HuH-7 (cell line): ENCODE data around the gene OCA2.

Experiments used
- DNase-seq: peaks from one replicate; pipeline ENCODE4 v3.0.0; 2011; ENCODE audit warnings: low spot score

Gene OCA2

GRCh38 chr15:27808182-27808581 lies 290.9 kb downstream of the OCA2 start:
- no peak for DNase-seq

DNA sequence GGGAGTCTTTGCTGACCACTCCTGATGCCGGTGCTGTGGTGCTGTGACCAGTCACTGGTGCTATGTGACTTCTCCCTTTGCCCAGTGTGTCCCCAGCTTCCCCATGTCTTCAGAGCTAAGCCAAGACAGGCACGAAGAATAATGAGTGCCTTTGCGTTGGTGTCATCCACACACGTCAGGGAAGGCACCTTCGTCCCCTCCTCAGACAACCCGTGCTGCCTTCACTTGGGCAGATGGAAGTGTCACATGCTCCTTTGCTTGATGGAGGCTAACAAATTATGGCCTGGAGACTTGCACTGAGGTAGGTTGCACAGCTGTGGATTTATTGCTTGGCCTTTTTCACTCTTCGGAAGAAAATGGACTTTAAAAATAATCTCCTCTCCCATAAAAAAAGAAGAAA lies 291.8 kb downstream of the OCA2 start:
- no peak for DNase-seq

- no peak for DNase-seq
Measured at GRCh38 chr15:27806396-27806795, 292.7 kb downstream of the OCA2 start.

GRCh38 chr15:27805261-27806220 lies 293.6 kb downstream of the OCA2 start:
- no peak for DNase-seq

- no peak for DNase-seq
Measured at GRCh38 chr15:27804569-27805260, 294.4 kb downstream of the OCA2 start.

DNA sequence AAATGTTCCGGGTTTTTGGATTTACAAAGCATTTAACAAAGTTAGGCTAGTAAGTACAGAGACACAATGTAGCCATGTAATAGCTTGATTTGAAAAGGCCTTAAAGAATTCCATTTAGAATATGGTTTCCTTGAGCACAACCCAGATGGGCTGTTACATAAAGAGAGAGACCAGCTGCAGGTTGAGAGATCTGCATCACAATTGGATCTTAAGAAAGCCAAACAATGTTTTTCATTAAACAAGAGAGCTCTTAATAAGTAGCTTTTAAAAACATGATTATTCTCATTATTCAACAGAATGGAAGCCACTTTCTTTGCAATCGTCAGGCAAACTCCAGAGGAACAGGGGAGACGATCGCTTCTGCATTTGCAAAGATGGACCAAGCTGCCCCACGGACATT lies 300.3 kb downstream of the OCA2 start:
- no peak for DNase-seq

GRCh38 chr15:27797765-27798164 lies 301.4 kb downstream of the OCA2 start:
- DNase-seq = no peak

DNA sequence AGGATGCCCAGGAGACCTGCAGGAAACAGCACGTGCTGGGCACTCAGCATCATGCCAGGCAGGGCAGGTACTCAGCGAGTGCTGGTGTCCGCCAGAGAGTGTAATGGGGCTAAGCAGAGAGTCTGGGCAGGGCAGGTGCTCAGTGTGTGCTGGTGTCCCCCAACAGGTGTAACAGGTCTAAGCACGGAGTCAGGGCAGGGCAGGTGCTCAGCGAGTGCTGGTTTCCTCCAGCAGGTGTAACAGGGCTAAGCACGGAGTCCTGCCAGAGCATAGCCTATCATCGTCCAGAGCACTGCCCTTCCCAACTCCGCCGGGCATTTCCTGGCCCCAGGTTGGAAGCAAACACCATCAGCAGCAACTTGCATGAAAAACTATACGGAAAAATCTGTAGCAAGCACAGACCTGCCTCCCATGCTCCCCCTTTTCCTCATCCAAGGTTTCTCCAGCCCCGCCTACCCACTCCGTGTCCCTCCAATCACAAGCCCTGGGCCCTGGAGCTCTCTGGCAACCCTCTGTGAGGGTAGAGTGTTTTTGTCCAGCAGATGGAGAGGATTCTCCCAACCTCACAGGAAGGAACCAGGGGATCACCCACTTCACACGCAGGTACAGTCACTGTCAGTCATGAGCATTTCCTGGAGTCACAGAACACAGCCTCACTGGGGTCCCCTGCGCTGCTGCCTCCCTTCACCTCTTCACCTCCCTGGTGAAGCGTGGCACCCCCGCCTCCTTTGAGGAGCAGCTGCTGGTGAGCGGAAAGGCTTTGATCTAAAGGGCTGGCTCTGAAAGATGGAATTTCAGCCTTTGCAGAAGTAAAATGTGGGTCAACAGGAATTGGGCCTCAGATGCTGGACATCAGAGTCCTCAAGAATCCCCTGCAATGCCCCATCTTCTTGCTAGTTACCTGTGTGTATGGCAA lies 302.5 kb downstream of the OCA2 start:
- DNase-seq = no peak

DNA sequence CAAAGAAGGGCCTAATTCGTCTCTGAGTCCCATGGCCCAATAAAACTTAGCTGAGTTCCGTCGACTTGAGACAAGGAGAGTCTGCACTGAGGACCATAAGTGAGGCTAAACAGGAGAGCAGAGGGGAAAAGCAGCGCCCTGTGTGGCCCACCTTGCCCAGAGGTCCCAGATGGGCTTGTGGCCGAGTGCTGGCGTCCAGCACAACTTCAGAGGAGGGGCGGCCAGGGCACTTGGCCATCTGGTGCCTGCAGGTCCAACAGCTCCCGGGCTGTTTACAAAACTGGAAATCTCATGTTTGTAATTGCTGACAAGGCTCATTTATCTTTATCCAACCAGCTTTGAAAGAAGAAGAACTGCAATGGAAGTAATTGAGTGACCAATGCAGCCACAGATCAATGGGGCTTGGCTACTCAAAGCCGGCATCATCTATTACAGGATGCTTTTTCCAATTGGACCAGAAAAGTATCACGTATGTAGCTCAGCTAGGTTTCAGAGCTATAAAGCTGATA lies 306.3 kb downstream of the OCA2 start:
- no peak for DNase-seq

DNA sequence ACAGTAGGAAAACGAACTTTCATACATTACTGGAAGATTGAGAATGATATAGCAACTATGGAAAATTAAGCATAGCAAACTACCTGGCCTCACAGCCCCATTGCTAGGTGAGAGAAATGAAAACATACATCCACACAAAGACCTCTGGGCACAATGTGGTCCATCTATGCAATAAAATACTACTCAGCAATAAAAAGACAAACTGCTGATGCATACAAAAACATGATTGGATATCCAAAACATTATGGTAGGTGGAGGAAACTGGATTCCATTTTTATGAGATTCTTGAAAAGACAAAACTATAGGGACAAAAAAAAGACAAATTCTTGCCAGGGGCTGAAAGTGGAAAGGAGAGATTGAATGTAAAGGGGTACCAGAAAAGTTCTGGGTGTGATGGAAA lies 308.8 kb downstream of the OCA2 start:
- DNase-seq = no peak

- DNase-seq = no peak
Measured at GRCh38 chr15:27787931-27788330, 311.2 kb downstream of the OCA2 start.

DNA sequence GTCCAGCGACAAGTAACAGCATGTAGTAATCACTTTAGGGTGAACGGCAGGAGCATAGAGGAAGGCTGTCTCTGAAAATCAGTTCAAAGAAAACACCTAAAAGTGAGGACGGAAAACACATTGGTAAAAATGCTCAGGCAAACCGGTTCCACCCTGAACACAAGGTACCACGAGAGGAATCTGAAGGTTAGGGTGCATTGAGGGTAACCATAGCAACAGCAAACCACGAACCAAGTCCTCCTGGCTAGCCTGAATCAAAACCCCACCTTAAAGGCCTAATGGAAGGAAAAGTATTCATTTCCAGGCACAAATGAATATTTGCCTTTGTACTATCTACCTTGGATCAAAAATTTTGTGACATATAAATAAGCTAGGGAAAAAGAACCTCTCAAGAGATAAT lies 315.0 kb downstream of the OCA2 start:
- no peak for DNase-seq

- no peak for DNase-seq
Measured at GRCh38 chr15:27783678-27784077, 315.4 kb downstream of the OCA2 start.

DNA sequence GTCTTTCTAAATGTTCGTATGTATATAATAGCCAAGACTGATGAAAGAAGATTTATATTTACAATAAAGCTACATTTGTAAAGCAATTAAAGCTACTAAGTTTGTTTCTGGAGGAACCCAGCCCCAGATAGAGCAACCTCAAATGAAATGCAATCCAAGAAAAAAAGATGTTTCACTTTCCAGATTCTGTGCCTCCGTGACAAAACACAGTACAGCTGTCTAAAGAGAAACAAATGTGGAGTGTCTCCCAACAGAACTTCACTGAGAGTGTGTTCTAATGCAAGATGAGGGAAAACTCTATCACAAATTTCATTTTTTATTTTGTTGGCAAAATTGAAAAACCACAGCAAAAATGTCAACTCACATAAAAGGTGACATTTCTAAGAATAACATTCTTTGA lies 317.0 kb downstream of the OCA2 start:
- no peak for DNase-seq

- no peak for DNase-seq
Measured at GRCh38 chr15:27776501-27776900, 322.6 kb downstream of the OCA2 start.

DNA sequence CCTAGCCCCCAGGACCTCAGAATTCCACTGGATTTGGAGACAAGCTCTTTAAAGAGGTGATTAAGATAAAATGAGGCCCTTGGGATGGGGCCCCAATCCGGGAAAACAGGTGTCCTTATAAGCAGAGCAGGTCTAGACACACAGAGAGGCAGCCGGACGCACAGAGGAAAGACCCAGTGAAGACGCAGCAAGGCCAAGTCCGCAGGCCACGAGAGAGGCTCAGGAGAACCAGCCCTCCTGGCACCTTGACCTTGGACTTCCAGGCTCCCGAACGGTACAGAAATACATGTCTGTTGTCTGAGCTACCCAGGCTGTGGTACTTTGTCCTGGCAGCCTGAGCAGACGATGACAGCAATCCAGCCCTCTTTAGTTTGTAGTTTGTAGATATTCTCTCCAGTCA lies 324.5 kb downstream of the OCA2 start:
- DNase-seq = no peak

- no peak for DNase-seq
Measured at GRCh38 chr15:27774191-27774590, 324.9 kb downstream of the OCA2 start.

- no peak for DNase-seq
Measured at GRCh38 chr15:27771892-27772291, 327.2 kb downstream of the OCA2 start.

- no peak for DNase-seq
Measured at GRCh38 chr15:27770769-27771554, 328.2 kb downstream of the OCA2 start.

DNA sequence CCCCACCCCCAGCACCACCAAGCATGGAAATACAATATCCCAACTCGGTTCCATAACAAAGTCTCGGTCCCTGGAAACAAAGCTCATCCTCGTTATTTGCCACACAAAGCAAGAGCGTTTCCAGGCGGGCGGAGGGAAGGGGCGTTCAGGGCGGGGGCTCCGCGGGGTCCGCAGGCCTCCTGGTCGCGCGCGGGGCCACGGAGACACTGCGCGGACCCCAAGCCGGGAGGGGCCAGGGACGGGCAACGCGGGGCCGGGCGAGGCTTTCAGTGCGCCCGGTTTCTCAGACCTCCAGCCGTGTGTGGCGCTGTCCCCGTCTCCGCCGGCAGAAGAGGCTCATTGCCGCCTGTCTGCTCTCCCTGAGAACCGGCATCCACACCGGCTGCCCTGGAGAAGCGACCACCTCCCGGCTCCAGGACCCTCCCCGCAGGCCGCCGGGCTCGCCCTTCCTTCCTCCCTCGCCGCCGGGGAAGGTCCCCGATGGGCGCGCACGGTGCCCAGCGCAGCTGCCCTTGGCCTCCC lies 329.0 kb downstream of the OCA2 start:
- no peak for DNase-seq

DNA sequence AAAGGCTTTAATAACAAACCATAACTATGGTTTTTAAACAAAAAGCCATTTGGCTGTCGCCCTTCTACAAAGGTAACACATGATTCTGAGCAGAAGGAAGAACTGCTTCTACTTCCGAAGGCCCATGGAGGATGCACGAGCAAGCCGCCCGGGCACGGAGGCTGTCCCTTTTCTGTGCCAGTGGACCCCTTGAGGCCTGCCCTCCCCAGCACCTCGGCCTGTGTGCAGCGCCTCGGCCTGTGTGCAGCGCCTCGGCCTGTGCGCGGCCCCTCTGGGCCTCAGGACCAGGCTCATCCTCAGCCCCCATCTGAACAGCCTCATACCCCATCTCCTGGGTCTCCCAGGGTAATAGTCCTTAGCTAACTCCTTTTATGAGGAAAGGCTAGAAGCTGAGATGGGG lies 329.5 kb downstream of the OCA2 start:
- no peak for DNase-seq
